Renal pelvis (tissue), 4 donors: Measurements from ENCODE around the gene ERICH6B. TPM values are rescaled to one million over a fixed set of nuclear protein-coding genes. Genes with fewer than 3 reads are reported as not detected.
A peak's percentile ranks its signal among the peaks of the same experiment; 100 is the strongest.

Experiments
- DNase-seq: peaks from one replicate; pipeline ENCODE4 v3.0.0-alpha.2; 2013
- polyA plus RNA-seq, 3 donors: library from polyadenylated mRNA; unstranded; fragments of 120-200 nt; gene quantifications; one replicate each; pipeline ENCODE4 v1.2.1, GENCODE V29; 2013; ENCODE audit not compliant: insufficient read length in 3 of 3

Gene ERICH6B
- polyA plus RNA-seq, 3 donors: 0.80 to 3.0 (median 3.0) TPM

- DNase-seq: no peak
Observed at GRCh38 chr13:45544520-45544919, 71.0 kb downstream of the ERICH6B start.

- DNase-seq: no peak
Observed at GRCh38 chr13:45542878-45543277, 72.7 kb downstream of the ERICH6B start.

- no peak for DNase-seq
Observed at GRCh38 chr13:45542391-45542790, 73.1 kb downstream of the ERICH6B start.

GRCh38 chr13:45541806-45542205, 73.7 kb downstream of the ERICH6B start:
- DNase-seq: no peak

- DNase-seq: no peak
Observed at GRCh38 chr13:45540864-45541263, 74.7 kb downstream of the ERICH6B start.

GRCh38 chr13:45540195-45540594, 75.3 kb downstream of the ERICH6B start:
- no peak for DNase-seq

- DNase-seq: no peak
Observed at GRCh38 chr13:45538382-45538781, 77.2 kb downstream of the ERICH6B start.

- no peak for DNase-seq
Observed at GRCh38 chr13:45537516-45537915, 78.0 kb downstream of the ERICH6B start.

GRCh38 chr13:45536224-45536623, 79.3 kb downstream of the ERICH6B start:
- no peak for DNase-seq

GRCh38 chr13:45534604-45535003, 80.9 kb downstream of the ERICH6B start:
- no peak for DNase-seq

GRCh38 chr13:45529758-45530157, 85.8 kb downstream of the ERICH6B start:
- DNase-seq: no peak

- DNase-seq: no peak
Observed at GRCh38 chr13:45527699-45528462, 87.7 kb downstream of the ERICH6B start.

- DNase-seq: no peak
Observed at GRCh38 chr13:45522571-45522970, 93.0 kb downstream of the ERICH6B start.

GRCh38 chr13:45521297-45521696, 94.2 kb downstream of the ERICH6B start:
- DNase-seq: no peak

GRCh38 chr13:45519493-45519892, 96.0 kb downstream of the ERICH6B start:
- no peak for DNase-seq

GRCh38 chr13:45518525-45519245, 96.9 kb downstream of the ERICH6B start:
- no peak for DNase-seq

GRCh38 chr13:45516757-45517156, 98.8 kb downstream of the ERICH6B start:
- DNase-seq: no peak

- DNase-seq: no peak
Observed at GRCh38 chr13:45512098-45512496, 103.4 kb downstream of the ERICH6B start.

GRCh38 chr13:45511310-45512097, 104.0 kb downstream of the ERICH6B start:
- DNase-seq: peak; percentile 76

GRCh38 chr13:45510672-45511071, 104.9 kb downstream of the ERICH6B start:
- no peak for DNase-seq

- DNase-seq: no peak
Observed at GRCh38 chr13:45508776-45509175, 106.8 kb downstream of the ERICH6B start.

- DNase-seq: no peak
Observed at GRCh38 chr13:45506811-45507210, 108.7 kb downstream of the ERICH6B start.

GRCh38 chr13:45503658-45504057, 111.9 kb downstream of the ERICH6B start:
- DNase-seq: no peak
